GM21529 (cell line): Measurements from ENCODE around the gene KIR3DL3.
"Not testable (repeated sequence)": the region's sequence is repeated elsewhere in the genome, so short reads cannot be mapped to it uniquely, and the experiment has no call there.

Experiments used
- ATAC-seq: cut with Tn5 transposase; IDR thresholded peaks from one replicate; pipeline ENCODE4 v1.9.1; 2021; ENCODE audit not compliant: unreplicated experiment

Gene KIR3DL3

DNA sequence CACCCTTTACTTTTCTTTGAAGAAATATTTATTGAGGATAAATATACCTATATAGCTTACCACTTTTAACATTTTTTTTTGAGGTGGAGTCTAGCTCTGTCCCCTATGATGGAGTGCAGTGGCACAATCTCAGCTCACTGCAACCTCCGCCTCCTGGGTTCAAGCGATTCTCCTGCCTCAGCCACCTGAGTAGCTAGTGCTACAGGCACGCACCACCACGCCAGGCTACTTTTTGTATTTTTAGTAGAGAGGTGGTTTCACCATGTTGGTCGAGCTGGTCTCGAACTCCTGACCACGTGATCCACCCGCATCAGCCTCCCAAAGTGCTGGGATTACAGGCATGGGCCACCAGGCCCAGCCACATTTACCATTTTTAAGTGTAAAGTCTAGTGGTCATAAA is 51.6 kb downstream of the KIR3DL3 start:
- not testable (repeated sequence) for ATAC-seq

- ATAC-seq: not testable (repeated sequence)
Observed at GRCh38 chr19:54777851-54778250, 53.6 kb downstream of the KIR3DL3 start.

GRCh38 chr19:54778896-54779295 is 54.7 kb downstream of the KIR3DL3 start:
- ATAC-seq: not testable (repeated sequence)

DNA sequence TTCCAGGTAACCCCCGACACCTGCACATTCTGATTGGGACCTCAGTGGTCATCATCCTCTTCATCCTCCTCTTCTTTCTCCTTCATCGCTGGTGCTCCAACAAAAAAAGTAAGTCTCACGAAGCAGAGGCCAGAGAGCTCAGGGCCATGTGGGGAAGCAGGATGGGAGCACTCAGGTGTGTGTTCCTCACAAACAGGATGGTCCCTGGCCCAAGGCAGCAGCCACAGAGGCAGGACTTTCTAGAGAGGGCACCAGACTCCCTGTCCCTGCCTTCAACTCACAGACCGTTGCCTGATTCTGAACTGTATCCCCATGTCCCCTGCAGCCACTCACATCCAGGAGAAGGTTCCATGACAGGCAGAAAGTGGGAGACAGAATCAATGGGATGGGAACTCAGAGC is 58.7 kb downstream of the KIR3DL3 start:
- ATAC-seq: not testable (repeated sequence)
